Fibroblast of skin of abdomen (primary cell): ENCODE results near the gene TTC39B.

ENCODE experiments used
- DNase-seq: peaks from one replicate; pipeline ENCODE4 v3.0.0-alpha.2; 2013

The TTC39B gene

DNA sequence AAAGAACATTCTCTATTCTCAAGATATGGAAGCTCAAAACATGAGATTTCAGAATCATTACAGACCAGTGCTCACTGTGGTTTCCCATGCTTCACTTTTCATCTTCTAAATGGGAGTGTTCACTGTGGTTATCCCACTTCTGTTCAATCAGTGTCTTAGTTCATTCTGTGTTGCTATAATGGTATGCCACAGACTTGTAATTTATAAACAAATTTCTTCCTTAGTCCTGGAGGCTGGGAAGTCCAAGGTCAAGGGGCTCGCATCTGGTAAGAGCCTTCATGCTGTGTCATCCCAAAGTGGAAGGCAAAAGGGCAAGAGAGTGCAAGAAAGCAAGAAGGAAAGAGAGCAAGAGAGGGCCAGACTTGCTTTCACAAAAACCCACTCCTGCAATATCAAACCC lies 146.3 kb downstream of the TTC39B start:
- DNase-seq, result peak; percentile 4

DNA sequence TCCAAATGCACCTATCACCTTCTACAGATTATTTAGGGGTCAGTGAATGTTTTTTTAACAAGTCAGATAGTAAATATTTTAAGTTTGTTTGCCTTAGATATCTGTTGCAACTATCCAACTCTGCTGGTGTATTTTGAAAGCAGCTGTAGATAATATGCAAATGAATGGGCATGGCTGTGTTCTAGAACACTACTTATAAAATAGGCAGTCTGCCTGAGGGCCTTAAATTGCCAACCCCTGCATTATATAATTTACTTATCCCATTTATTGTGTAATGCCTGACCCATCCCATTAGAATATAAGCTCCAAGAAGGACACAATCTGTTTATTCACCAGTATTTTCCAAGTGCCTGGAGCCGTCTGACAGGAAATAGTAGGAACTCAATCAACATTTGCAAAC lies 149.0 kb downstream of the TTC39B start:
- no peak for DNase-seq

DNA sequence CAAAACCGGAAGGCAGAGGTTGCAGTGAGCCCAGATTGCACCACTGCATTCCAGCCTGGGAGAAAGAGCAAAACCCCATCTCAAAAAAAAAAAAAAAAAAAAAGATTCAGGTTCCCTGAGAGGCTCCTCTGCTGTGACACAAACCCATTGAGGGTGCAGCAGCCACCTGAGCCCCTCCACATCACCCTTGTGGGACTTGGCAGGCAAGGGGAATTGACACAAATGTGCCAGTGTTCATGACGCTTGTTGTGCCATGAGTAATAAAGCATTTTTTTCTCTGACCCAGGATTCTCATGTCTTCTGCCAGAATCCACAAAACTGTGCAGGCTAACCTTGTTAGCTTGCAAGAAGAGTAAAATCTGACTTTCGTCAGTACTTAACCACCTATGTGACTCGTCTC lies 149.6 kb downstream of the TTC39B start:
- DNase-seq, result no peak

- no peak for DNase-seq
Measured at GRCh38 chr9:15156241-15156640, 150.8 kb downstream of the TTC39B start.

GRCh38 chr9:15155826-15156225 lies 151.2 kb downstream of the TTC39B start:
- peak; percentile 8 for DNase-seq

DNA sequence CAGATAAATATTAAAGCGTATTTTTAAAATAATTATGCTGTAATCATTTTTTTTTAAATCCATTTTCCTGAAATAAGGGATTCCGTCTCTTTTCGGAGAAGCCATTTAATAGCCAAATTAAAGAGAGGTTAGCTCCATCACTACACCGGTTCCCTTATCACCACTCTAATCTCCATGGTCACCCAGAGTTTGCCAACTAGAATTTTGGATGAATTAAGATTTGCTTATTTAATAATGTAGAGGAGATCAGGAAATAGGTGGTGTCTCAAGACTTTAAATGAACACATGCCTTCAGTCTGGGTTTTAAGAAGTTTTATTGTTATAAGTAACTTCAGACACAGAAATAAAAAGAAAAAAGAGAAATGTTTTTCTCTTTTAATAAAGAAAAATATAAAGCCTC lies 151.7 kb downstream of the TTC39B start:
- no peak for DNase-seq

DNA sequence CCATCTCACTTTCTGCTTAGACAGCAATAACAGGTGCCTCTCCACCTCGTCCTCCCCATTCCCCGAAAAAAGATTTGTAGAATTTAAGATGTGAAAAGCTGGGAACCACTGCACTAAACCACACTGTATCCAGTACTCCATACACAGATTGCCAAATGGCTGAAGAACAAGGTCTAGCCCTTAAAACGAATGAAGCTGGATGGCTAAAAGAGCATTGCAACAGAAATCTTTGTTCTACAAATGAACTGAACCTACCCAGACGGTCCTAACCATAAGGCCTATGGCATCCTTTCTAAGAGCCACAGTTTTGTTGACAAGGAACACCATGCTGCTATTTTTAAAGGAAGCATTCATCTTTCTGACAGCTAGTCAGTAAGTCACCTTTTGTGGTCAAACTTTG lies 152.3 kb downstream of the TTC39B start:
- no peak for DNase-seq

- no peak for DNase-seq
Measured at GRCh38 chr9:15153961-15154360, 153.1 kb downstream of the TTC39B start.

GRCh38 chr9:15150939-15151338 lies 156.1 kb downstream of the TTC39B start:
- no peak for DNase-seq

DNA sequence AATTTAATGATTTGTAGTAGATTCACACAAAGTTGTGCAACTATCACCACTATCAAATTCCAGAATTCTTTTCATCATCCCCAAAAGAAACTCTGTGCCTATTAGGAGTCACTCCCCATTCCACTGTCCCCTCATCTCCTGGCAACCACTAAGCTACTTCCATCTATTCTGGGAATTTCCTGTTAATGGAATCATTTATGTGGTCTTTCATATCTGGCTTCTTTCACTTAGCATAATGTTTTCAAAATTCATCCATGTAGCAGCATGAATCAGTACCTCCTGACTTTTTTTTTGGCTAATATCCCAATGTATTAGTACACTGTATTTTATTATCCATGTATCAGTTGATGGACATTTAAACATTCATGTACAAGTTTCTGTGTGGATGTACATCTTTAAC lies 157.6 kb downstream of the TTC39B start:
- DNase-seq, result peak; percentile 9

DNA sequence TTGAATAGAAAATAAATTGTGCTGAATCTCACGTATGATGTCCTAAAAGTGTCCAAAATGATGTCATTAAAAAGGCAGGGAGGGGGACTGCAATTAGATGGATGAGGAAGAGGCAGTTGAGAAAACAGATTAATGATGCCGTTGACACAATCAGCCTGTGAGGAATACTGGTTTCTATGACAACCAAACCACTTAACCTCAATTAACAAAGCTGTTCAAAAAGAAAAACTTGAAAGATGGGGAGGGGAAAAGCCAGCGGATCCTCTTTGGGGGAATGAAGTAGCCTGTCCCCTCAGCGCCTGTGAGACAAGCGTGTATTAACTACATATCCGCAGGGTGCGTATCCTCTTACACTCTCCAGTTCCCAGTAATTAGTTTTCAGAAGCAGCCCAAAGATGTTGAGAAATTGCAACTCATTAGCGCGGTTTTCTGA lies 160.7 kb downstream of the TTC39B start:
- DNase-seq, result no peak

GRCh38 chr9:15144622-15145061 lies 162.4 kb downstream of the TTC39B start:
- DNase-seq, result peak; percentile 7

DNA sequence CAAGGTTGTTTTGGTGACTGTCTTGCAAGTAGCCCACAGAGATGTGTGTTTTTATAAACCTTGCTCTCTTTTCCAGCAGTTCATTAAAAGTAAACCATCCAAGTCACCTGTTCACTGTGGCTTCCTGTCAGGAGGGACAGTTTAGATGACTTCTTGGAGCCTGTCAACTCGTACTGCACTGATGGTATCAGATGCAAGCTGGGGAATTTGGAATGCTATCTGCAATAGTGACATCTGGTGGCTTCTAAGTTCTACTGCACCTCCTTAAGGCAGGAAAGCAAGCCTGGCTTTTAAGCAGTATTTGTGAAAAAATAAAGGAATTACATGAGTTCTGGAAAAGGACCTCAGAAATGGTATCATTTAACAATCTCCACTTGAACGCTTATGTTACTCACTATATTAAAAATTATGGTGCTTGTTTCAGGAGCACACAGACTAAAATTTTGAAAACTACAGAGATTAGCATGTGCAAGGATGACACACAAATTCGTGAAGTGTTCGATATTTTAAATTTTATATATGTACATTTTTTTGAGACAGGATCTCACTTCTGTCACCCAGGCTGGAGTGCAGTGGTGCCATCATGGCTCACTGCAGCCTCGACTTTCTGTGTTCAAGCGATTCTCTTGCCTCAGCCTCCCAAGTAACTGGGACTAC lies 164.0 kb downstream of the TTC39B start:
- peak; percentile 53 for DNase-seq

- DNase-seq, result no peak
Measured at GRCh38 chr9:15140051-15140450, 167.0 kb downstream of the TTC39B start.

- peak; percentile 28 for DNase-seq
Measured at GRCh38 chr9:15139469-15139868, 167.5 kb downstream of the TTC39B start.

DNA sequence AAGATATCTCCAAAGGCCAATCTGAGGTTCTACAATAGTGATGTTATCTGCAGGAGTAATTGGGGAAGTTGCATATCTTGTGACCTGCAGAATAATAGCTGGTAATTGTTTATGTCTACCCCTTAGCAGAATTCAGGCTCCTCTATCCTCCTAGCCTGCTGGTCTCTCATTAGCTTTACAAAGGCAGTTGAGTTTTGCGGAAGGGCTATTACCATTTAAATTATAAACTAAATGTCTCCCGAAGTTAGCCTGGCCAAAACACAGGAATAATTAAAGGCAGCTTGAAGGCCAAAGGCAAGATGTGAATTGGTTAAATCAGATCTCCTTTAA lies 168.7 kb downstream of the TTC39B start:
- no peak for DNase-seq

DNA sequence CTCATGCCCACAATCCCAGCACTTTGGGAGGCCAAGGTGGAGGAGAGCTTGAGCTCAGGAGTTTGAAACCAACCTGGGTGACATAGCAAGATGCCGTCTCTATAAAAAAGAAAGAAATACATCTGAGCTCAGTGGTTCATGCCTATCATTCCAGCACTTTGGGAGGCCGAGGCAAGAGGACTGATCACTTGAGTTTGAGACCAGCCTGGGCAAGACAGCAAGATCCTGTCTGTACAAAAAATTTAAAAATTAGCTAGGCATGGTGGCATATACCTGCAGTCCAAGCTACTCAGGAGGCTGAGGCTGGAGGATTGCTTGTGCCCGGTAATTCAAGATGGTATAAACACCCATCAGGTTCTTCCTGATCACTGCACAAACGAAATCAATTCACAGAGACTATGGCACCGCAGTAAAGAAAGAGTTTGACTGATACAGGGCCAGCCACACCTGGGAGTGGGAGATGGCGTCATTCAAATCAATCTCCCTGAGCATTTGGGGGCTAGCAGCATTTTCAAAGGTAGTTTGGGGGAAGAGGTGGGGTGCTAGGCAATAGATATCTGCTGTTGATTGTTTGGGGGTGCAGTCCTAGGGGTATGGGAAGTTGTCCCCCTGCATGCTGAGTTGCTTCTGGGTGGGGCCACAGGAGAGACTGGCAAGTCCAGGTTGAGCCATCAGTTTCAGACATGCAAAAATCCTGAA lies 169.2 kb downstream of the TTC39B start:
- no peak for DNase-seq

GRCh38 chr9:15137089-15137488 lies 169.9 kb downstream of the TTC39B start:
- no peak for DNase-seq

DNA sequence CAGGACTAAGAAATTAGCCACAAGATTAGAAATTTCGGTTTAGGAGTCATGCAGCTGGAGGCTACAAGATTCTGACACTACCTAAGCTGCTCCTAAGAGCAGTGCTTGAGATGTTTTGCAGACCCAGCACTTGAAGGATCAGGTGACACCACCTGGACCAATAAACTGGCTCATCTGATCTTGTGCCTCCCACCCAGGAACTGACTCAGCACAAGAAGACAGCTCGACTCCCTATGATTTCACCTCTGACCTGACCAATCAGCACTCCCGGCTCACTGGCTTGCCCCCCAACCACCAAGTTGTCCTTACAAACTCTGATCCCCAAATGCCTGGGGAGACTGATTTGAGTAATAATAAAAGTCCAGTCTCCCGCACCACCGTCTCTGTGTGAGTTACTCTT lies 170.4 kb downstream of the TTC39B start:
- DNase-seq, result peak; percentile 9

- peak; percentile 86 for DNase-seq
Measured at GRCh38 chr9:15135164-15135792, 171.7 kb downstream of the TTC39B start.

DNA sequence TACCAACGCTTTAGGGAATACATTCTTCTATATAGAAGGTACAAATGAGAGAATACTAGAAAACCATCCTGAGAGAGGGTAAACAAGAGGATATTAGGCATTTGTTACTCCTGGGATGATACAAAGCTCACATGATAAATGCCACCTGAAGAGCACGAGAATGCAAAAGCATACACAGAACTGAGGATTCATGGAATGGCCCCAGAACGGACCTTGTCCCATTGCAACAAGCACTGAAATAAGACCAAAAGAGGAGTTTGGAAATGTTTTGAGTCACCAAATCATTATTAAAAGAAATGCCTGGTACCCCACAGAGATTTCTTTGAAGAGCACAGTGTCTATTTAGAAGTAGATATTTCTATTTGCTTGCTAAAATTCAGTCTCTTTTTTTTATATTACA lies 173.5 kb downstream of the TTC39B start:
- no peak for DNase-seq

GRCh38 chr9:15132091-15132490 lies 174.9 kb downstream of the TTC39B start:
- DNase-seq, result no peak

DNA sequence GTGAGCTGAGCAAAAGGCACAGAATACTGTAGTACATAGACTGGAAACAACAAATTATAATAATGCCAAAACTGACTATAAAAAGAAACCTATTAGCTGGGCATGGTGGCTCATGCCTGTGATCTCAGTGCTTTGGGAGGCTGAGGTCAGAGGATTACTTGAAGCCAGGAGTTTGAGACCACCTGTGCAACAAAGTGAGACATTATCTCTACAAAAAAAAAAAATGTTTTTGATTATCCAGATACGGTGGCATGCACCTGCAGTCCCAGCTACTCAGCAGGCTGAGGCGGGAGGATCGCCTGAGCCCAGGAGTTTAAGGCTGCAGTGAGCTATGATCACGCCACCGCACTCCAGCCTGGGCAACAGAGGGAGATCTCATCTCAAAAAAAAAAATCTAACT lies 175.9 kb downstream of the TTC39B start:
- no peak for DNase-seq

DNA sequence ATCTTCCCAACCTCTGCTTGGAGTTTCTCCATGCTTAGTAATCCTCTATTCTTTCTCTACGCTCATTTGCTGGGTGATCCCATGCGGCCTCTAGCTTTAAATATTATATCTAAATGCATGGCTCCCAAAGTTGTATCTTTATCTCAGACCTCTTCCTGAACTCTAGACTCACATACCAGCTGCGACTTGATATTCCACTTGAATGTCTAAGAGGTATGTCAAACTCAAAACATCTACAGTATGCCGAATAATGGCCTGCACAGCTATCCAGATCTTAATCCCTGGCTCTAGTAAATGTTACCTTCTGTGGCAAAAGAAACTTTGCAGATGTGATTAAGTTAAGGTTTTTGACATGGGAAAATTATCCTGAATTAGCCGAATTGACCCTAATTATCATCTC lies 179.2 kb downstream of the TTC39B start:
- DNase-seq, result no peak
